GM21515 (cell line): ENCODE measurements around the gene MUC6.

Experiments
- ATAC-seq: cut with Tn5 transposase; IDR thresholded peaks from one replicate; pipeline ENCODE4 v1.9.1; 2021; ENCODE audit not compliant: unreplicated experiment

MUC6 gene

DNA sequence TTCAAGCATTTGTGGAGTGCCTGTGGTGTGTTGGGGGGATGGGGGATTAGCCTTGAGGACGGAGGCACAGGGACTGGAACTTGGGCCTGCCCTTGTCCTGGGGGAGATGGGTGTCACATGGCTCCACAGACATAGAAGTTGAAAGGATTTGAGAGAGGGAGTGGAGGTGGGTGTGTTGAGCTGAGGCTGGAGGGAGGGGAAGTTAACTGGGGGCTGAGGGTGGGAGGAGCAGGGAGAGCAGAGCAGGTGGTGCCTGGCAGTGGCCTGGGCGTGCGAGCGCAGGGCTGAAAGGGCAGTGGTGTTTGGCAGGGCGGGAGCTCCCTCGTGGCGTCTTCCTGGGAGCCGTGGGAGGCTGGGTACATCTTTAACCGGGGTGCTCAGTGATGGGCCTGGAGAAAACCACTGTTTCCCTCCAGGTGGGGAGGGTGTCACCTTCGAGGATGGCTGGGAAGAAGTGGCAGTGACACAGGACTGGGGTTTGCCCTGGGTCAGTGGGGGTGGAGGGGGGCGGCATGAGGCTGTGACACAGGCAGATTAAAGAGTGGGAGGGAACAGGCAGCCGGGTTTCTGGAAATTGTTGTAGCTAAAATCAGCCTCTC lies 65.3 kb downstream of the MUC6 start:
- no peak for ATAC-seq

DNA sequence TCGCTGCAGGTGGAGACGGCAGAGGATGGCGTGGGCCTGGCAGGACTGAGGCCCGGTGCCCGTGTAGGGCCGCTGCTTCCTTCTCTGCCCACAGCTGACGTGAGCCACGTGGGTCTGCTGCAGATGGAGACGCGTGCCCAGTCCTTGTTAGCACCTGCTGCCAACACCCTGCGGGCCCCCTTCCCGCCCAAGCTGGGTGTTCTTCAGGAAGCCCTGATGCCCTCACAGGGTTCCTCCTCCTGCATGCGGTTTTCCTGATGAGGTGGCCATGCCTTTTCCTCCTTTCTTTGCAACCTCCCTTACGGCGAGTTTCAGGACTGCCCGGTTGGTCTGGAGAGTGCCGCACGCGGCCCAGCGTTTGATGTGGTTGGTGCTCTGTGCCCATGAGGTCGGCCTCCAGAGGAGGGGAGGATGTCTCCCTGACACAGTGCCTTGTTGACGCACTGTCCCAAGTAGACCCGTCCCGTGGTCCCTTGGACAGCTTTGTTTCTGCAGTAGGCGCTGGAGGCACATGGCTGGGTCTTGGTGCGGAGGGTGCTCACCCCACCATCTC lies 66.1 kb downstream of the MUC6 start:
- ATAC-seq, result no peak

DNA sequence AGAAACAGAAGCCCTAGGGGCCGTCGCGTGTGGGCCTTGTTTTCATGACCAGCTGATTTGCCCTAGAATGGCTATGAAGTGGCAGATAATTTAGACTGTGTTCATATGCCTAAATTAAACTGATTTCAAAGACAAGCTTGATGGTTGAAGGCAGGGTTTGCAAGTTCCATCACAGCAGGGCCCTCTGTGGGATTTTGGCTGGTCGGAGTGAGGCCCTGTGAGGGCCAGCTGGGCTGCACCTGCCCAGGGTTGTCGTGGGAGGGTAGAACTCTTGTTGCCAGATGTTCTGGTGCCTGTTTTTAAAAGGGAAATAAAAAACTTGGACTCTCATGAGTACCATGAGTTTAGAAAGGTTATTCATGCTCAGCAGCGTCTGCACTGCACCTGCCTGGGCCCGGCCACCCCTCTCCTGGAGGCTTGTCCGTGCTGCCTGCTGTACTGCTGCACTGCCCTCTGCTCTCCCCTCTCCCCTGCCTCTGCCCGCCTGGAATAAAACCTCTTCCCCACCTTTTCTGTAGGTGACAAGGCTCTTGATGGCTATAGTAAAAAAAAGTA lies 66.8 kb downstream of the MUC6 start:
- ATAC-seq, result no peak

DNA sequence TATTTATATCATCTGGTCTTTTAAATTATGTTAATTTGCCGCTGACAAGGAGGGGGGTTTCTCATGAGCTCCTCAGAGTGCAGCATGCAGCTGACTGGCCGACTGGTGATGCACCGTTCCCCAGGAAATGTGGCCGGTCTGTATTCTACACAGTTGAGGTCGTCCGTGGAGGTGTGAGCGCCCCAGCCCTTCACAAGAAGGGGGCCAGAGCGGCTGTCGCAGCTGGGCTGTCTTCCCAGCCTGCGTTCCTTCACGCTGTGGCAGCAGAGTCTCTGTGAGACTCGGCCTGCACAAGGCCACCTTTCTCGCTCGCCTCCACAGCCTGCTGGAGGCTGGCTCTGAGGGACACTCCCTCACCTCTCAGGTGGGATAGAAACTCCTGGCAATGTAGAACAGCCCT lies 67.7 kb downstream of the MUC6 start:
- ATAC-seq, result no peak

DNA sequence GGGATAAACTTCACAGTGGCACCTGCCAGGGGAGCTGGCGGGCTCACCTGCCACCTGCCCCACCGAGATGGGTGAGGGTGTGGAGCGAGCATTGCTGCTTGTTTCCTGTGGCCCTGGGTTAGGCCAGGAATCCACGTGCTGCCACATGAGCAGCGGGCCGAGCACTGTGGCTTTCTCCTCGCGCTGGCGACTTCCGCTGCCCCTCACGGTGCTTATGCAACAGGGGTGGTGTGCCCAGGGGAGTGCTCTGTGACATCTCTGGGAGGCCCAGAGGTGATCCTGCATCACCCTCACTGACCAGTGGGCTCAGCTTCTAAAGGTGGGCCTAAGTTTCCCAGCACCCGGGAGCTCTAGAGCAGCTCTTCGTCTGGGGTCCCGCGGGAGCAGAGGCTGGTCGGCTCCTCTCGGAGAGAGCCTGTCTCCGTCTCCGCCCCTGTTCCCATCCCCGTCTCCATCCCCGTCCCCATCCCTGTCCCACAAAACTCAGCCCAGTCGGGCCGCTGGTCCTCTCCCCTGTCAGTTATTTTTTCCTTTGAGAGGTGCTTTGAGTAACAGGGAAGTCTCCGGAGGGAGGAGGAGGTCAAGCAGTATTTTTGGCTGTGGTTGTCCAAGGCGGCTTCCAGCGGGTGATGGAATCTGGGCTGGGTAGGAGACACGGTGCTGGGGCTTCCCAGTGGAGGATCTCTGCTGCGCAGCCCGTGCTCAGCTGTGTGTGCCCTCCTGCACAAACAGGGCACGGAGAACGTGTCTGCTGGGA lies 68.3 kb downstream of the MUC6 start:
- ATAC-seq, result no peak

DNA sequence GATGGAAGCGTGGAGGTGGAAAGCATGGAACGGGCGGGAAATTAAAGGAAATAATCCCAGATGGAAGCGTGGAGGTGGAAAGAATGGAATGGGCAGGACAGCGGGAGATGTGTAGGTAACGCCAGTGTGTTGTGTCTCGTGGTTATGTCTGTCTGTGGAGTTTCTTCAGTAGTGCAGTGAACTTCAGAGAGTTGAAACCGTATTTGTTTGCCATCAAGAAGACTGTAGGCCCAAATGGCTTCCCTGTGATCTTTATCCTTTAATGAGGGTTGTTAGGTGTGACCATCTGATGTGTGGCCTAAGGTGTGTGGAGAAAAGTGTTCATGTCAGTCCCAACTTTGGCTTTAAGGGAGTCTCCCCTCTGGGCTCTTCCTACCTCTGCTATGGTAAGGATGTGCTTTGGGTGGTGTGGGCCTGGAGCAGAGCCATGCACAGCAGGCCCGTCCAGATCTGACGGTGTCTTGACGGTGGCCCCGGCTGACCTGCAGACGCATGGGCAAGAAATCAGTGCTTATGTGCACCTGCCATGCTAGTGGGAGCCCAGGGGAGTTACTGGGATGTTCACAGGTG lies 71.2 kb downstream of the MUC6 start:
- no peak for ATAC-seq

DNA sequence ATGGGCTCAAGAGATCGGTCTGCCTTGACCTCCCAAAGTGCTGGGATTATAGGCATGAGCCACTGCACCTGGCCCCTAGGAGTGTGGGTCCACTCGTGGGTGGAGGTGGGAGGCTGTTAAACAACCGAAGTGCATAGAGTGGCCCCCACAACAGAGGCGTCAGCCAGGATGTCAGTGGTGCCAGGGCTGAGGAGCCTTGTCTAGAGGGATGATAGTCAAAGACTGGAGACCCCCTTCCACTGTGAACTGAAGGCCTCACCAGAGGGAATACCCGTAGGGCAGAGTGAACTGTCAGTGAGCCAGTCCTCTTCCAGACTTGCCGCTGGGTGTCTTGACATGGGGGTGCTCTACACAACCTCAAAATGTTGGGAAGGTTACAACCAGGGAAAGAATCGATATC lies 72.7 kb downstream of the MUC6 start:
- ATAC-seq, result no peak
